ENCODE measurements around the gene LRBA. TPM values are rescaled to one million over a fixed set of nuclear protein-coding genes. Genes with fewer than 3 reads are reported as not detected.

LRBA gene
- total RNA-seq, 1 experiment from 2014 or later, result 55.3 TPM

DNA sequence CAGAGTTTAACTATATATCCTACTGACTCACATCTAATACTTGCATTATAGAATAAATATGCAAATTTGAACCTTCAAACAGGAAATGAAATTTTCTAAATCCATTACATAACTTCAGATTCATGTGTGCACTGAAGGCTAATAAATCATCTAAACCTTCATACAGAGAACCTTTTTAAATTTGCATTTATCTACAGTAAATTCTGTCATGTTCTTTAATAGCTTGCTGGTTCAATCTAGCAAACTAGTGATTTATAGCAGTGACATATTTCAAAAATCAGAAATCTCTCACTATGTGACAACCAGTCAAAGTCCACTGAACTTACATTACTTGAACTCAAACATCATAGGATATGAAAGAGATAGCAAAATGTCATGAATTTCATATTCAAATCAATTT lies 65.1 kb downstream of the LRBA start:
- peaks cover 7 to 16% (median 13%) of the 10 kb centered on the region in 3 experiments for H3K36me3 Mint-ChIP-seq (ENCODE audit: insufficient read depth in 1 of 3, low read depth in 3 of 3)
- Histone ChIP-seq H4K91ac (ENCODE audit: insufficient read length, low read depth, low read length) (no peak overlapping the region), H4K20me1 (ENCODE audit: control insufficient read depth, insufficient read depth, insufficient read length) (no peaks in the 10 kb centered on the region), H3K23me2 (ENCODE audit: insufficient read length, low read depth, low read length, poor library complexity, severe bottlenecking) (no peaks in the 10 kb centered on the region), H3K4ac (ENCODE audit: low read depth, low read length) (no peak overlapping the region), H2BK20ac (ENCODE audit: low read depth, low read length, poor library complexity, severe bottlenecking) (no peak overlapping the region), H3K9ac (ENCODE audit: extremely low read depth, insufficient read length, low read length) (no peak overlapping the region), H2BK120ac (ENCODE audit: low read depth, low read length, poor library complexity, severe bottlenecking) (no peak overlapping the region), H3K18ac (ENCODE audit: insufficient read length, low read depth, low read length) (no peak overlapping the region), H2BK12ac (ENCODE audit: insufficient read length, low read depth, low read length) (no peak overlapping the region), H2BK15ac (ENCODE audit: low read depth, low read length) (no peak overlapping the region), H2BK5ac (ENCODE audit: insufficient read length, low read length) (no peak overlapping the region), H3K79me1 (ENCODE audit: insufficient read depth, low read depth, low read length, poor library complexity, severe bottlenecking) (peaks cover 2% of the 10 kb centered on the region), H3K27ac (ENCODE audit: insufficient read length, low read depth, low read length) (no peak overlapping the region), H3K9me3 (ENCODE audit: control insufficient read depth, low read depth, low read length) (no peaks in the 10 kb centered on the region), H2AFZ (ENCODE audit: low read length) (no peak overlapping the region), H3K4me2 (ENCODE audit: insufficient read depth, insufficient read length, low read length) (no peak overlapping the region), H3K14ac (ENCODE audit: insufficient read depth, low read length) (no peak overlapping the region), H3K27me3 (ENCODE audit: insufficient read depth, low read length) (no peaks in the 10 kb centered on the region), H3T11ph (ENCODE audit: low read length) (no peak overlapping the region), H4K8ac (replicated peaks; ENCODE audit: insufficient read length, low read depth, low read length) (no peak overlapping the region), H4K5ac (ENCODE audit: insufficient read length, low read depth, low read length) (no peak overlapping the region), H2AK5ac (ENCODE audit: insufficient read length, low read length) (no peak overlapping the region), H3K4me1 (ENCODE audit: insufficient read depth, low read length) (no peaks in the 10 kb centered on the region), H3K23ac (ENCODE audit: insufficient read length, low read depth, low read length) (no peak overlapping the region), H3K79me2 (ENCODE audit: insufficient read depth, low read length) (peaks cover 6% of the 10 kb centered on the region; the same call in 1 of the 2 replicates), H3K56ac (ENCODE audit: insufficient read length, low read depth, low read length) (no peak overlapping the region)
- no peaks in the 10 kb centered on the region for H3K27me3 Mint-ChIP-seq (ENCODE audit: low read depth)
- TF ChIP-seq, protein P1, sequence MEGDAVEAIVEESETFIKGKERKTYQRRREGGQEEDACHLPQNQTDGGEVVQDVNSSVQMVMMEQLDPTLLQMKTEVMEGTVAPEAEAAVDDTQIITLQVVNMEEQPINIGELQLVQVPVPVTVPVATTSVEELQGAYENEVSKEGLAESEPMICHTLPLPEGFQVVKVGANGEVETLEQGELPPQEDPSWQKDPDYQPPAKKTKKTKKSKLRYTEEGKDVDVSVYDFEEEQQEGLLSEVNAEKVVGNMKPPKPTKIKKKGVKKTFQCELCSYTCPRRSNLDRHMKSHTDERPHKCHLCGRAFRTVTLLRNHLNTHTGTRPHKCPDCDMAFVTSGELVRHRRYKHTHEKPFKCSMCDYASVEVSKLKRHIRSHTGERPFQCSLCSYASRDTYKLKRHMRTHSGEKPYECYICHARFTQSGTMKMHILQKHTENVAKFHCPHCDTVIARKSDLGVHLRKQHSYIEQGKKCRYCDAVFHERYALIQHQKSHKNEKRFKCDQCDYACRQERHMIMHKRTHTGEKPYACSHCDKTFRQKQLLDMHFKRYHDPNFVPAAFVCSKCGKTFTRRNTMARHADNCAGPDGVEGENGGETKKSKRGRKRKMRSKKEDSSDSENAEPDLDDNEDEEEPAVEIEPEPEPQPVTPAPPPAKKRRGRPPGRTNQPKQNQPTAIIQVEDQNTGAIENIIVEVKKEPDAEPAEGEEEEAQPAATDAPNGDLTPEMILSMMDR (conservative IDR thresholded peaks at IDR 0.05), result no peak
- peaks cover 9 to 13% of the 10 kb centered on the region in 2 experiments for H3K4me1 Mint-ChIP-seq
- DNase-seq, result no peak
- no peak overlapping the region for H3K27ac Mint-ChIP-seq
- no peak overlapping the region for H3K4me3 Mint-ChIP-seq
- peaks cover 9 to 10% of the 10 kb centered on the region in 2 experiments; a peak in 4 of 5 replicates for H3K9me3 Mint-ChIP-seq
